ENCODE results near the gene SYT2. TPM values are rescaled to one million over a fixed set of nuclear protein-coding genes. Genes with fewer than 3 reads are reported as not detected.

Gene SYT2
- total RNA-seq, 1 experiment from 2014 or later: not detected

GRCh38 chr1:202580619-202581018 lies 129.6 kb downstream of the SYT2 start:
- DNase-seq: no peak
- H3K9ac ChIP-seq (ENCODE audit: low read length): no peak overlapping the region
- H3K9me2 ChIP-seq (replicated peaks; ENCODE audit: low read length): no peaks in the 10 kb centered on the region
- no TSS peak for BruUV-seq (replicated peaks)
- H3K27ac ChIP-seq (ENCODE audit: low read length): no peak overlapping the region
- intact Hi-C loops (cut with micrococcal nuclease): no loop called here
- no peaks in the 10 kb centered on the region for H3K27me3 ChIP-seq (ENCODE audit: low read length)
- CTCF ChIA-PET: no interaction called here
- ATAC-seq: no peak
- no peaks in the 10 kb centered on the region for H3K79me2 ChIP-seq (ENCODE audit: low read length)
- no peaks in the 10 kb centered on the region for H3K9me3 ChIP-seq (ENCODE audit: low read length)
- H3K4me3 ChIP-seq (ENCODE audit: low read length): no peak overlapping the region
- TF ChIP-seq EZH2 (IDR thresholded peaks at IDR 0.05; ENCODE audit: low read length, unreplicated experiment): no peak
- H4K20me1 ChIP-seq (ENCODE audit: low read length): no peaks in the 10 kb centered on the region
- H3K4me1 ChIP-seq (ENCODE audit: insufficient read depth, low read length): peaks cover 24% of the 10 kb centered on the region
- POLR2A ChIA-PET (ENCODE audit: unreplicated experiment): no interaction called here
- H3F3A ChIP-seq (ENCODE audit: low read length, unreplicated experiment): no peaks in the 10 kb centered on the region
- H3K36me3 ChIP-seq (ENCODE audit: low read depth, low read length): no peaks in the 10 kb centered on the region
- H2AFZ ChIP-seq (ENCODE audit: low read length): no peak overlapping the region
- H3K4me2 ChIP-seq (ENCODE audit: low read length): no peak overlapping the region

GRCh38 chr1:202579806-202580205 lies 130.4 kb downstream of the SYT2 start:
- Histone ChIP-seq H3K27ac (ENCODE audit: low read length) (no peak overlapping the region), H3F3A (ENCODE audit: low read length, unreplicated experiment) (no peaks in the 10 kb centered on the region), H3K4me1 (ENCODE audit: insufficient read depth, low read length) (peaks cover 24% of the 10 kb centered on the region), H3K36me3 (ENCODE audit: low read depth, low read length) (no peaks in the 10 kb centered on the region), H3K27me3 (ENCODE audit: low read length) (no peaks in the 10 kb centered on the region), H3K9ac (ENCODE audit: low read length) (no peak overlapping the region), H3K79me2 (ENCODE audit: low read length) (no peaks in the 10 kb centered on the region), H3K9me3 (ENCODE audit: low read length) (no peaks in the 10 kb centered on the region), H3K4me3 (ENCODE audit: low read length) (no peak overlapping the region), H2AFZ (ENCODE audit: low read length) (no peak overlapping the region), H3K9me2 (replicated peaks; ENCODE audit: low read length) (no peaks in the 10 kb centered on the region), H4K20me1 (ENCODE audit: low read length) (no peaks in the 10 kb centered on the region), H3K4me2 (ENCODE audit: low read length) (no peak overlapping the region)
- DNase-seq (peak; percentile 38), ATAC-seq (no peak)
- CTCF ChIA-PET: no interaction called here
- intact Hi-C loops (cut with micrococcal nuclease): no loop called here
- POLR2A ChIA-PET (ENCODE audit: unreplicated experiment): no interaction called here
- no TSS peak for BruUV-seq (replicated peaks)
- TF ChIP-seq EZH2 (IDR thresholded peaks at IDR 0.05; ENCODE audit: low read length, unreplicated experiment) (no peak), EZH2phosphoT487 (IDR thresholded peaks at IDR 0.05; ENCODE audit: borderline replicate concordance, low read length) (no peak), CTCF (conservative IDR thresholded peaks at IDR 0.05; ENCODE audit: low read depth, low read length) (no peak)

GRCh38 chr1:202578565-202578964 lies 131.7 kb downstream of the SYT2 start:
- Histone ChIP-seq H3K4me2 (ENCODE audit: low read length) (no peak overlapping the region), H3K4me3 (ENCODE audit: low read length) (no peak overlapping the region), H3F3A (ENCODE audit: low read length, unreplicated experiment) (no peaks in the 10 kb centered on the region), H2AFZ (ENCODE audit: low read length) (no peak overlapping the region), H3K4me1 (ENCODE audit: insufficient read depth, low read length) (peaks cover 24% of the 10 kb centered on the region), H4K20me1 (ENCODE audit: low read length) (no peaks in the 10 kb centered on the region), H3K36me3 (ENCODE audit: low read depth, low read length) (no peaks in the 10 kb centered on the region), H3K27ac (ENCODE audit: low read length) (no peak overlapping the region), H3K9me3 (ENCODE audit: low read length) (no peaks in the 10 kb centered on the region), H3K9me2 (replicated peaks; ENCODE audit: low read length) (no peaks in the 10 kb centered on the region), H3K9ac (ENCODE audit: low read length) (no peak overlapping the region), H3K79me2 (ENCODE audit: low read length) (no peaks in the 10 kb centered on the region), H3K27me3 (ENCODE audit: low read length) (no peaks in the 10 kb centered on the region)
- DNase-seq (no peak), ATAC-seq (no peak)
- POLR2A ChIA-PET (ENCODE audit: unreplicated experiment): no interaction called here
- CTCF ChIA-PET: no interaction called here
- no peak for TF ChIP-seq EZH2 (IDR thresholded peaks at IDR 0.05; ENCODE audit: low read length, unreplicated experiment)
- no peak for TF ChIP-seq EZH2phosphoT487 (IDR thresholded peaks at IDR 0.05; ENCODE audit: borderline replicate concordance, low read length)
- no peak for TF ChIP-seq CTCF (conservative IDR thresholded peaks at IDR 0.05; ENCODE audit: low read depth, low read length)
- intact Hi-C loops (cut with micrococcal nuclease): no loop called here
- no TSS peak for BruUV-seq (replicated peaks)

All from PC-3 (cell line).